Activated gamma-delta T cell (primary cell): ENCODE results near the gene ATP8A1.

Experiments used
- DNase-seq: peaks from one replicate; lab custom pipeline; 2025; lab: John Stamatoyannopoulos, UW

The ATP8A1 gene

GRCh38 chr4:42649870-42650269 lies 7.0 kb downstream of the ATP8A1 start:
- no peak for DNase-seq

DNA sequence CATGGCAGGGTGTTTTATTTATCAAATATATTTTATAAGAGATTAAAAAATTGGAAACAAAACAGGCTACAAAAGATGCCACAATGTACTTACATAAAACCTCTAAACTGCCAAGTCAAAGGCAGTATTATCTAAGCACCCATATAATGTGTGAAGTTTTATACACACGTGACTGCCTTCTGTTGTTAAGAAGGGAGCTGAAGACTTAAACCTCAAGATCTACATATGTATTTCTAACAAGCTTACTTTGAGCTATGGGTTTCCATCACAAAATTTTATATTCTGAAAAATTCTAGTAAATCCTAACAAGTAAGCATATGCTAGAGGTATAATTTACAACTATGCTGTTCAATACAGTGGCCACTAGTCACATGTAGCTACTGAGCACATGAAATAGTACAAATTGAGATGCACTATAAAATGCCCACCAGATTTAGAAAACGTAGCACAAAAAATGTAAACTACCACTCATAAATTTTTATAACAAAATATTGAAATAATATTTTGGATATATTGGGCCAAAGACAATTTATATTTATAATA lies 9.8 kb downstream of the ATP8A1 start:
- DNase-seq: no peak

DNA sequence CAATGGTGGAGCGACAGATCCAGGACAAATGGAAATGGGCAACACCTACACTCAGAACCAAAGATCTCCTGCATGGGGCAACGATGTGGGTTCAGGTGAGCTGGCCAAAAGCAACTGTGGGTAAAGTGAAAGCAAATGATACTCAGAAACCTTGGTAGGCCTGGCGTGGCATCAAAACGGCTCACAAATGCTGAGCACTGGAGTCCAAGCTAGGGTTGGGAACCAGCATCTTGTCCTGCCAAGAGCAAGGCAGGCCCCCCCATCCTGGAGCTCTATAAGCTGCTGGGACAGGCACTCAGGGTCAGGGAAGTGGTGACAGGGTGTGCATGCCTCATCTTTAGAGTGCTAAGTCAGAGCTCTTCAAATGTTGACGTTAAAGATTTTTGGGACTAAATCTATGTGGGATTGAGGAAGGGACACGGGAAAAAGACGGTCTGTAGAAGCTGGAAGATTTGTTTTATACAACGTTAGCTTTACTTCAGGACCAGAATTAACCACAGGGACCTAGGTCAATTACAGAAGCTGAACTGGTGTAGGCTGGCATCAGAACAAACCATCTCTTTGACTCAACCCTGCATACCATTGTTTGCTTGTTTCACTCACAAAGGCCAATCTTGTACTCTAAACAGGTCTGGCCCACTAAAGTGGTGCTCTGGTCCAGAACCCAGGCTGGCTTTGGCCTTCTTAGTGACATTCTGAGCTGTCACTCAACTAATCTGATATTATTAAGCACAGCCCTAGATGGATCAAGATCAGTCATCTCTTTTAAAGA lies 10.7 kb downstream of the ATP8A1 start:
- no peak for DNase-seq

- no peak for DNase-seq
Measured at GRCh38 chr4:42644897-42645296, 12.0 kb downstream of the ATP8A1 start.

- DNase-seq: no peak
Measured at GRCh38 chr4:42643685-42644084, 13.2 kb downstream of the ATP8A1 start.

- DNase-seq: no peak
Measured at GRCh38 chr4:42642845-42643615, 13.9 kb downstream of the ATP8A1 start.

DNA sequence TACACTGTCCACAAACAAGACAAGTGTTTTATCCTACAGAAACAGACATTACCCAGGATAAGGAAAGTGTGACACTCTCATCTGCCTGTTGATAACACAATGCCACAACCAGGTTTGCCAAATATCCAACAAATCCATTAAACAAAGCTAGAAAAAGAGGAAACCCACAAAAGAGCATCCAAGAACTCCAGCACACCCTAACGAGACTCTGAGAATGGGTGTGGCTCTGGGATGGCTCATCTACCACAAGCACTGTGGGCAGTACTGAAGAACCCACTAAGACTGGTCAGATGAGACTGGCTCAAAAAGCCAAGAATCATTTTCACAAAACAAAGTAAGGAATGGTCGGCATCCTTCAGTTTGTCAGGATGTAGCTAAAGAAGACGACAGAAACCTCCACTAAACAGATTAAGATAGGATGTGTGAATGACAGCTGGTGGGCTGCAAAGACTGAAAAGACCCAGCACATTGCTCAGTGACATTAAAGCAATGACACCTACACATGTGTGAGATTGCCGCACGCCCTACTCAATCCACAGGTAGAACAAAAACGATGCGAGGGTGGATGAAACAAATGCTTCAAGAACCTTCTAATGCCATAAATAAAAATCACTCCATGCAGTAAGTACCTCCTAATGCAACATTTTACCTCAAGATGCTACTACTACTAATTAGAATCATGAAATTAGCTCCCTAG lies 14.7 kb downstream of the ATP8A1 start:
- DNase-seq: no peak

DNA sequence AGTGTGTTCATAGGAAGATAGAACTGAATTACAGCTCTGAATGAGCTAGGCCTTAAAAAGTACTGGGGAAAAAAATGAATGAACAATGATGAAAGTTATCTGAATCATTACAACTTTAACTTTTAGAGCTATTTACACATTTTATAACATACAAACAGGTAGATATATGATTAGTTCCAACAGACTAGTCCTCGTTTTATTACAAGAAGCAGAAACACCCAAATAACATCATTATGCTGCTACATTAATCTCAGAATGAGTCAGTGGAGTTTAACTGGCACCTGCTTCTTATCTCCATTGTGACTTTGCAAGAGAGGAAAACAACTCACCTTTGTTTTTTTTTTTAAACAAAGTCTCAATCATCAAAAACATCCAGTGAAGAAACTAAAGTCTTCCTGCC lies 15.2 kb downstream of the ATP8A1 start:
- DNase-seq: no peak

- no peak for DNase-seq
Measured at GRCh38 chr4:42641161-42641560, 15.7 kb downstream of the ATP8A1 start.

GRCh38 chr4:42640613-42641012 lies 16.3 kb downstream of the ATP8A1 start:
- no peak for DNase-seq

DNA sequence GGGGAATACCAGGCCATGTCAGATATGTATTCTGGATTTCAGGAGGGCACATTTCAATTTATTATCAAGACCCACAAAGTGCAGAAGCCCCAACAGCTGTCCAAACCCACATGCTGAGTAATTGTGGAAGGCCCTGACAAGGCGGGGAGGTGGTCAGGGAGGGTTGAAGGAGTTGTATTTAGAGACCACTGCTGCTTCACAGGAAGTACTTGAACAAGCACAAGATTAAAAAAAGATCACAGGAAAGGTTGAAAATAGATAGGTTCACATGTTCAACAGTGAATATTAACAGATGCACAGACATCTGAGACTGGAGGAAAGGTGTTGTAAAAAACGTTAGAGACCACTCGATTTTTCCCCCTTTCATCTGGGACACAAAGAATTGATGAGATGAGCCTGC lies 17.9 kb downstream of the ATP8A1 start:
- no peak for DNase-seq

DNA sequence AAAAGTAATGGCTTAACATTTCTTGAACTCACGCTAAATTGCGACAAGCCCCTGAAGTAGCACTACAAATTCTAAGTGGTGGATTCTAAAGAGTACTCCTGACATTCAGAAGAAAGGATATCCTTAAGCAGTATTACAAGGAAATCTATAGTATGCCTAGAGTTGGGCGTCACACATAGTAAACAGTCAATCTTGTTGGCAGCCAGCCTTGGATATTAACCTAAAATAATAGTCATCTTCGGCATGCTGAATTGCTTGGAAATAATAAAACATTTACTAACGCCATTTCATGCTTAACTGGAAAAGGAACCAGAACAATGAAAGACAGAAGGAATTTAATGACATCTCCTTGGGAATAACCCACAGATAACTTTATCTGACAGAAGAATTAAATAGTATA lies 18.6 kb downstream of the ATP8A1 start:
- DNase-seq: no peak

- no peak for DNase-seq
Measured at GRCh38 chr4:42637867-42638266, 19.0 kb downstream of the ATP8A1 start.

GRCh38 chr4:42637104-42637503 lies 19.8 kb downstream of the ATP8A1 start:
- DNase-seq: no peak

- no peak for DNase-seq
Measured at GRCh38 chr4:42636645-42636949, 20.3 kb downstream of the ATP8A1 start.

GRCh38 chr4:42633605-42634388 lies 23.1 kb downstream of the ATP8A1 start:
- DNase-seq: no peak

DNA sequence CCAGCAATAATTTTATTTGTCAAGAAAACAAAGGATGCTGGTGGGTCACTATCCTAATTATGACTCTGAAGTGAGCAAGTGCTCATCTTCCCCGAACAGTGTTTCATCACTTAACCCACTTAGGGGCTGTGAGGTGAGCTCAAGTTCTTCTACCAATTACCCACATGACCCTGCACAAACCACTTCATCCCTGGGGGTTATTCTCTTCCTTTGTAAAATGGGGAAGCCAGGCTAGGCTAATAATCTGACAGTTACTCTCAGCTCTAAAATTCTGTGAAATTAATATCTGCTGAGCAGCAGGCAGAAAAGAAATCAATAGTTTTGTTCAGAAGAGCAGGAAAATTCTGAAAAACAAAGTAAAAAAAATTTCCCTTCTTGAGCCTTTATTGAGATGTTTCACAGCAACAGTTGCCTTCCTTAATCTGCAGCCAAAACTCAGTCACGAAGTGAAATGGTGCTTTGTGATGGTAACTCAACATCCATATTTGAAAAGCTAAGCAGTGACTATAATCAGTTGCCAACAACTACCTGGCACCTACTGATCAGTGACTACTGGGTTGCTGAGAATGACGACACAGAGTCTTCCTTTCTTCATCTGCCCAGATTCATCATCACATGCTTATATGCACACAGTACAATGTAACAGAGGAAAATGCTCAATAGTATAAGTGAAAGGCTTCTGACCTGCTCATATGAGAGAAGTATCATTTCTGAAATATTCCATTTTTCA lies 24.1 kb downstream of the ATP8A1 start:
- no peak for DNase-seq

- DNase-seq: no peak
Measured at GRCh38 chr4:42630908-42631307, 26.0 kb downstream of the ATP8A1 start.

DNA sequence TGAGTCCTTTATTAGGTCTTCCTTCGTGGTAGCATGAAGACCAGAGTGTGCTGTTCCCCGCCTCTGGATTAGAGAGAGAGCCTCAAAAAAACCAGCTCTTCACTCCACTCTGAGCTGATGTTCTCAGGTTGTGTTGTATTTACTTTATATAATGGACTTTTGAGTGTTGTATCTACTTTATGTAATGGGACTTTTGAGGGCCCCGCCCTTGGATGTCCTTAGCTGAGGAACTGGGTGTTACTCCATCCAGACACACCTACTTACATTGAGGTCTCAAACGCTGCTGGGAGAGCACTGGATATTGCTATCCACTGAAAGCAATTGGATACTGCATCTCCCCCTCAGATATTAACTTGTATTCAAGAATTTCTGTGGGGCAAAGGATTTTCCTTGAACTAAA lies 28.2 kb downstream of the ATP8A1 start:
- DNase-seq: no peak

DNA sequence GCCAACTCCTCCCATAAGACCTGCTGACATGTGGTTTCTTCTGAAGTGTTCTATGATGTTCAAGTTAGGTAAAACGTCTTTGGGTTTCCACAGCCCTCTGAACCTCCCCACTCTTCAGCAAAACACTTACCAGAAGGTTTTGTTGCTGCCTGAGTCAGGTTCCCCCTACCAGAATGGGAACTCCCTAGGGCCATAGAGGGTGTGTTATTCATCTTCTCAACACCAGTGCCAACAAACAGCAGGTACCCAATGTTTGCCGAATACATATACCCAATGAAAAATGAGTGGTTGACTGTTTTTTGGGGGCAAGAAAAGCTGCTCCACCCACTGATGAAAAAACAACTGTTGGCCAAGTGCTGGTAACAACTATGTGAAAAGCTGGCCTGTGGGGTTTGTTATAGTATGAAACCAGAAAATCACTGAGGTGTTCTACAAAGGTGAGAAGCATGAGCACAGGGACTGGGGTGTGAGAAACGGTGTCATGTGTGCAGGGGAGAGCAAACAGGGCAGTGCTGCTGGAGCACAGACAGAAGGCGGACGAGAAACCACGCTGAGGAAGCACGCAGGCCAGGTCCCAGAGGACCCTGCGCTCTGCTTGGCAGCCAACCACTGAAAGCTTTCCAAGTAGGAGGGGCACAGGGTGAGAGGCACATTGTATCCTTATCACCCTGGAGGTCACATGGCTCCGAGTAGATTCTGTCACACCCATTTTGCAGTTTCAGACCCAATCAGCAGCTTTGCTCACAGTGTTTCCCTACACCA lies 28.8 kb downstream of the ATP8A1 start:
- DNase-seq: no peak
